Endothelial cell (in vitro differentiated cells): Measurements from ENCODE around the gene ZMIZ1. TPM values are rescaled to one million over a fixed set of nuclear protein-coding genes. Genes with fewer than 3 reads are reported as not detected.
A peak's percentile ranks its signal among the peaks of the same experiment; 100 is the strongest.

Experiments used
- DNase-seq: peaks from one replicate; pipeline ENCODE4 v3.0.0; 2021; ENCODE audit warnings: low spot score
- H3K27ac Mint-ChIP-seq: one replicate; pipeline ENCODE4 v1.8.0; 2021; ENCODE audit warnings: mixed read lengths, inconsistent platforms; ENCODE audit not compliant: unreplicated experiment
- H3K27me3 Mint-ChIP-seq: one replicate; pipeline ENCODE4 v1.8.0; 2021; ENCODE audit warnings: mild to moderate bottlenecking, moderate library complexity, mixed read lengths, inconsistent platforms; ENCODE audit not compliant: unreplicated experiment
- H3K36me3 Mint-ChIP-seq: one replicate; pipeline ENCODE4 v1.8.0; 2021; ENCODE audit warnings: mild to moderate bottlenecking, low read depth, mixed read lengths, inconsistent platforms; ENCODE audit not compliant: unreplicated experiment
- H3K4me1 Mint-ChIP-seq: one replicate; pipeline ENCODE4 v1.8.0; 2021; ENCODE audit warnings: mild to moderate bottlenecking, mixed read lengths, inconsistent platforms; ENCODE audit not compliant: unreplicated experiment
- H3K4me3 Mint-ChIP-seq: one replicate; pipeline ENCODE4 v1.8.0; 2021; ENCODE audit warnings: mild to moderate bottlenecking, mixed read lengths, inconsistent platforms; ENCODE audit not compliant: unreplicated experiment
- H3K9me3 Mint-ChIP-seq: one replicate; pipeline ENCODE4 v1.8.0; 2021; ENCODE audit warnings: mixed read lengths, inconsistent platforms; ENCODE audit not compliant: unreplicated experiment
- CTCF ChIP-seq: fragments of 200-600 bp; sonication (generic); IDR thresholded peaks from one replicate; pipeline ENCODE4 v1.5.0; 2021; ENCODE audit warnings: antibody characterized with exemption; ENCODE audit not compliant: unreplicated experiment
- total RNA-seq: library from RNA; stranded (reverse); fragmentation: NEBNext Ultra II Directional; extraction: Animal tissue kit (Norgen Biotek cat#: 25700); gene quantifications from one replicate; pipeline ENCODE4 v1.2.1, GENCODE V29; 2021; ENCODE audit not compliant: unreplicated experiment

Gene ZMIZ1
- total RNA-seq, 1 donor from 2014 or later = 102 TPM

- H3K36me3 Mint-ChIP-seq = peaks cover 12% of the 10 kb centered on the region
- no peak for DNase-seq
- no peak for TF ChIP-seq CTCF
- no peak overlapping the region for H3K27ac Mint-ChIP-seq
- no peaks in the 10 kb centered on the region for H3K9me3 Mint-ChIP-seq
- H3K4me1 Mint-ChIP-seq = no peaks in the 10 kb centered on the region
- peak overlapping the region; percentile 62 for H3K4me3 Mint-ChIP-seq
- H3K27me3 Mint-ChIP-seq = peaks cover 6% of the 10 kb centered on the region
Observed at GRCh38 chr10:79347894-79348639, 279.3 kb downstream of the ZMIZ1 start.

GRCh38 chr10:79348640-79348988 lies 279.8 kb downstream of the ZMIZ1 start:
- Mint-ChIP-seq H3K27me3 (peaks cover 3% of the 10 kb centered on the region), H3K9me3 (no peaks in the 10 kb centered on the region), H3K27ac (no peak overlapping the region), H3K4me3 (peak overlapping the region; percentile 62), H3K36me3 (peaks cover 17% of the 10 kb centered on the region), H3K4me1 (no peaks in the 10 kb centered on the region)
- no peak for DNase-seq
- no peak for TF ChIP-seq CTCF

- DNase-seq = no peak
- Mint-ChIP-seq H3K4me1 (no peaks in the 10 kb centered on the region), H3K4me3 (no peak overlapping the region), H3K27ac (no peak overlapping the region), H3K36me3 (peaks cover 21% of the 10 kb centered on the region), H3K27me3 (no peaks in the 10 kb centered on the region), H3K9me3 (no peaks in the 10 kb centered on the region)
- no peak for TF ChIP-seq CTCF
Observed at GRCh38 chr10:79349072-79349491, 280.3 kb downstream of the ZMIZ1 start.

- peak overlapping the region; percentile 11 for H3K27ac Mint-ChIP-seq
- peaks cover 21% of the 10 kb centered on the region for H3K36me3 Mint-ChIP-seq
- H3K4me3 Mint-ChIP-seq = no peak overlapping the region
- DNase-seq = no peak
- no peaks in the 10 kb centered on the region for H3K27me3 Mint-ChIP-seq
- TF ChIP-seq CTCF = no peak
- H3K4me1 Mint-ChIP-seq = no peaks in the 10 kb centered on the region
- H3K9me3 Mint-ChIP-seq = no peaks in the 10 kb centered on the region
Observed at GRCh38 chr10:79349766-79350406, 281.1 kb downstream of the ZMIZ1 start.
